Neural cell (in vitro differentiated cells): Measurements from ENCODE around the gene ATP11A. TPM values are rescaled to one million over a fixed set of nuclear protein-coding genes. Genes with fewer than 3 reads are reported as not detected.
A peak's percentile ranks its signal among the peaks of the same experiment; 100 is the strongest.

Experiments used
- H2AFZ ChIP-seq: fragments of 200-600, 300-800 bp; sonication (generic), shearing (Covaris generic); 2 replicates; pipeline ENCODE4 v1.6.0; 2014; ENCODE audit warnings: low read depth, mild to moderate bottlenecking, antibody characterized with exemption, low read length, moderate library complexity
- H3F3A ChIP-seq: fragments of 200-600 bp; shearing (Covaris generic); 2 replicates; pipeline ENCODE4 v1.6.1; 2016; ENCODE audit warnings: mild to moderate bottlenecking, moderate library complexity, mixed read lengths, antibody characterized with exemption, low read length; ENCODE audit not compliant: insufficient read depth, poor library complexity, severe bottlenecking
- H3K27ac ChIP-seq: fragments of 200-600, 300-800 bp; sonication (generic), shearing (Covaris generic); 2 replicates; pipeline ENCODE4 v1.5.1; 2014; ENCODE audit warnings: mild to moderate bottlenecking, low read length, moderate library complexity
- H3K27me3 ChIP-seq: fragments of 300-800, 200-600 bp; sonication (generic), shearing (Covaris generic); 2 replicates; pipeline ENCODE4 v1.6.0; 2014; ENCODE audit warnings: mild to moderate bottlenecking, low read depth, low read length, moderate library complexity; ENCODE audit not compliant: insufficient read depth
- H3K36me3 ChIP-seq: fragments of 300-800, 200-600 bp; sonication (generic), shearing (Covaris generic); 2 replicates; pipeline ENCODE4 v1.5.1; 2014; ENCODE audit warnings: mild to moderate bottlenecking, antibody characterized with exemption, low read length, moderate library complexity; ENCODE audit not compliant: insufficient read depth
- H3K4me2 ChIP-seq: fragments of 300-800, 200-600 bp; sonication (generic), shearing (Covaris generic); 2 replicates; pipeline ENCODE4 v1.6.0; 2014; ENCODE audit warnings: mild to moderate bottlenecking, low read length
- H3K4me3 ChIP-seq: fragments of 300-800, 200-600 bp; sonication (generic), shearing (Covaris generic); 2 replicates; pipeline ENCODE4 v1.5.1; 2014; ENCODE audit warnings: mild to moderate bottlenecking, low read length, moderate library complexity
- H3K79me2 ChIP-seq: fragments of 200-600 bp; shearing (Covaris generic); replicated peaks from 2 replicates; pipeline ENCODE4 v1.6.0; 2014; ENCODE audit warnings: mild to moderate bottlenecking, low read length, moderate library complexity; ENCODE audit not compliant: insufficient read depth
- H3K9ac ChIP-seq: fragments of 300-800, 200-600 bp; sonication (generic), shearing (Covaris generic); 2 replicates; pipeline ENCODE4 v1.6.1; 2016; ENCODE audit warnings: mild to moderate bottlenecking, low read length, mixed read lengths
- H3K9me2 ChIP-seq: fragments of 200-600 bp; shearing (Covaris generic); 2 replicates; pipeline ENCODE4 v1.6.1; 2016; ENCODE audit warnings: mild to moderate bottlenecking, low read length, mixed read lengths; ENCODE audit not compliant: insufficient read depth
- H3K9me3 ChIP-seq: fragments of 200-600, 300-800 bp; sonication (generic), shearing (Covaris generic); 2 replicates; pipeline ENCODE4 v1.6.1; 2016; ENCODE audit warnings: mild to moderate bottlenecking, mixed run types, low read length, moderate library complexity, mixed read lengths
- H4K20me1 ChIP-seq: fragments of 200-600 bp; shearing (Covaris generic); 2 replicates; pipeline ENCODE4 v1.6.1; 2016; ENCODE audit warnings: mild to moderate bottlenecking, mixed run types; ENCODE audit not compliant: insufficient read depth
- EP300 ChIP-seq: fragments of 450-650 bp; conservative IDR thresholded peaks from 2 replicates; pipeline ENCODE4 v1.6.1; 2014; ENCODE audit warnings: antibody characterized with exemption, mild to moderate bottlenecking, moderate library complexity; ENCODE audit not compliant: poor library complexity, severe bottlenecking
- EZH2 ChIP-seq: fragments of 200-600, 300-800 bp; shearing (Covaris generic), sonication (generic); IDR thresholded peaks from 2 replicates; pipeline ENCODE4 v1.6.1; 2014; ENCODE audit warnings: antibody characterized with exemption, low read length, borderline replicate concordance, mild to moderate bottlenecking; ENCODE audit not compliant: insufficient read depth, poor library complexity, severe bottlenecking
- MXI1 ChIP-seq: fragments of 450-650 bp; conservative IDR thresholded peaks from 2 replicates; pipeline ENCODE4 v1.6.1; 2014; ENCODE audit warnings: antibody characterized with exemption, mild to moderate bottlenecking; ENCODE audit not compliant: poor library complexity, severe bottlenecking
- POLR2AphosphoS5 ChIP-seq: IDR thresholded peaks from 2 replicates; pipeline ENCODE4 v1.6.1; 2012
- RAD21 ChIP-seq: fragments of 450-650 bp; conservative IDR thresholded peaks from 2 replicates; pipeline ENCODE4 v1.6.1; 2014; ENCODE audit warnings: antibody characterized with exemption, mild to moderate bottlenecking, moderate library complexity
- SMC3 ChIP-seq: fragments of 450-650 bp; conservative IDR thresholded peaks from 2 replicates; pipeline ENCODE4 v1.6.1; 2014; ENCODE audit warnings: antibody characterized with exemption, mild to moderate bottlenecking, moderate library complexity; ENCODE audit not compliant: poor library complexity
- TAF1 ChIP-seq: IDR thresholded peaks from 2 replicates; pipeline ENCODE4 v1.6.1; 2012; ENCODE audit warnings: low read depth
- polyA plus RNA-seq: library from polyadenylated mRNA; depleted of rRNA; stranded (reverse); fragments of >200 nt; gene quantifications from 2 replicates; pipeline ENCODE4 v1.2.3, GENCODE V29; 2014
- TF ChIP-seq, protein P1 (sequence below): IDR thresholded peaks from 2 replicates; pipeline ENCODE4 v1.6.1; 2012; ENCODE audit warnings: borderline replicate concordance
- TF ChIP-seq, protein P2 (sequence below): fragments of 450-650 bp; IDR thresholded peaks from 2 replicates; pipeline ENCODE4 v1.5.1; 2014; ENCODE audit warnings: antibody characterized with exemption, mild to moderate bottlenecking, moderate library complexity; ENCODE audit not compliant: poor library complexity, severe bottlenecking

Gene ATP11A
- polyA plus RNA-seq, 1 donor from 2014 or later = 3.0 TPM

DNA sequence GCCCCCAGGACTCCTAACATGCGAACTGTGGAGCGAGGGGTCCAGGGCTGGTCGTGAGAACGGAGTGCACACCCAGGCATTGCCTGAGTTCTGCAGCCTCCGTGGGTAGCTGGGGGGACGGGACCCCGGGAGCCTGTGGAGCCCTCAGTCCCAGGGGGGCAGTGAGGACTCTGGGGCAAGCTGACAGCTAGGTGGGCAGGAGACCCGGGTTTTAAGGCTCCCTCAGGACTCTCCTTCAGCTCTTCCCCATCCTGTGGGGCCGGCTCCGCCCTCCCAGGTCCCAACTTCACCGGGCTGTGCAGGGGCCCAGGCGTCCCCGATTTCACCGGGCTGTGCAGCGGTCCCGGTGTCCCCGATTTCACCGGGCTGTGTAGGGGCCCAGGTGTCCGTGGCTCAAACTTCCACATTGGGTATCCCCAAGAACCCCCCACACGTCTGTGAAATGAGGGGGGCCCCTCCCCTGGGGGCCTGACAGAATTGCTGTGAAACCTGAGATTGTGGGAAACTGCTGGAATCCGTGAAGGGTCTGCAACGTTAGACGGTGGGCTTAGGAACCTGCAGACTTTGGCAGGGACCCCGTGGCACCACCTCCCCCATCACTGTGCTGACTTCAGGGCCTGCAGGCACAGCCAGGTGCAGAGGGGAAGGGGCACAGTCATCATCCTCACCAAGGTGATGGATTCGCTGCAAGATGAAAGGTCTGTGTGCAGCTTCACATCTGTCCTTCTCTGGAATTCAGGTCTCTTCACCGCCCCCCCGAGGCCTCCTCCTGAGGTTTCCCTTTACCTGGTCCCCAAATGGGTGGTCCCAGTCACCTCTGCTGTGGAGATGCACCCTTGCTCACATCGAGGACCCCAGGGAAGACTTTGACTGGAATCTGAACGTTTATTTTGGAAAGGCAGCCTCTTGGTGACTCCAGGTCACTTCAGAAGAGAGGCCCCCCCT lies 206.0 kb downstream of the ATP11A start:
- TF ChIP-seq TAF1 (no peak), SMC3 (no peak), EP300 (no peak), MXI1 (no peak), POLR2AphosphoS5 (no peak), RAD21 (no peak), EZH2 (no peak)
- TF ChIP-seq, protein P1, sequence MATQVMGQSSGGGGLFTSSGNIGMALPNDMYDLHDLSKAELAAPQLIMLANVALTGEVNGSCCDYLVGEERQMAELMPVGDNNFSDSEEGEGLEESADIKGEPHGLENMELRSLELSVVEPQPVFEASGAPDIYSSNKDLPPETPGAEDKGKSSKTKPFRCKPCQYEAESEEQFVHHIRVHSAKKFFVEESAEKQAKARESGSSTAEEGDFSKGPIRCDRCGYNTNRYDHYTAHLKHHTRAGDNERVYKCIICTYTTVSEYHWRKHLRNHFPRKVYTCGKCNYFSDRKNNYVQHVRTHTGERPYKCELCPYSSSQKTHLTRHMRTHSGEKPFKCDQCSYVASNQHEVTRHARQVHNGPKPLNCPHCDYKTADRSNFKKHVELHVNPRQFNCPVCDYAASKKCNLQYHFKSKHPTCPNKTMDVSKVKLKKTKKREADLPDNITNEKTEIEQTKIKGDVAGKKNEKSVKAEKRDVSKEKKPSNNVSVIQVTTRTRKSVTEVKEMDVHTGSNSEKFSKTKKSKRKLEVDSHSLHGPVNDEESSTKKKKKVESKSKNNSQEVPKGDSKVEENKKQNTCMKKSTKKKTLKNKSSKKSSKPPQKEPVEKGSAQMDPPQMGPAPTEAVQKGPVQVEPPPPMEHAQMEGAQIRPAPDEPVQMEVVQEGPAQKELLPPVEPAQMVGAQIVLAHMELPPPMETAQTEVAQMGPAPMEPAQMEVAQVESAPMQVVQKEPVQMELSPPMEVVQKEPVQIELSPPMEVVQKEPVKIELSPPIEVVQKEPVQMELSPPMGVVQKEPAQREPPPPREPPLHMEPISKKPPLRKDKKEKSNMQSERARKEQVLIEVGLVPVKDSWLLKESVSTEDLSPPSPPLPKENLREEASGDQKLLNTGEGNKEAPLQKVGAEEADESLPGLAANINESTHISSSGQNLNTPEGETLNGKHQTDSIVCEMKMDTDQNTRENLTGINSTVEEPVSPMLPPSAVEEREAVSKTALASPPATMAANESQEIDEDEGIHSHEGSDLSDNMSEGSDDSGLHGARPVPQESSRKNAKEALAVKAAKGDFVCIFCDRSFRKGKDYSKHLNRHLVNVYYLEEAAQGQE = no peak
- TF ChIP-seq, protein P2, sequence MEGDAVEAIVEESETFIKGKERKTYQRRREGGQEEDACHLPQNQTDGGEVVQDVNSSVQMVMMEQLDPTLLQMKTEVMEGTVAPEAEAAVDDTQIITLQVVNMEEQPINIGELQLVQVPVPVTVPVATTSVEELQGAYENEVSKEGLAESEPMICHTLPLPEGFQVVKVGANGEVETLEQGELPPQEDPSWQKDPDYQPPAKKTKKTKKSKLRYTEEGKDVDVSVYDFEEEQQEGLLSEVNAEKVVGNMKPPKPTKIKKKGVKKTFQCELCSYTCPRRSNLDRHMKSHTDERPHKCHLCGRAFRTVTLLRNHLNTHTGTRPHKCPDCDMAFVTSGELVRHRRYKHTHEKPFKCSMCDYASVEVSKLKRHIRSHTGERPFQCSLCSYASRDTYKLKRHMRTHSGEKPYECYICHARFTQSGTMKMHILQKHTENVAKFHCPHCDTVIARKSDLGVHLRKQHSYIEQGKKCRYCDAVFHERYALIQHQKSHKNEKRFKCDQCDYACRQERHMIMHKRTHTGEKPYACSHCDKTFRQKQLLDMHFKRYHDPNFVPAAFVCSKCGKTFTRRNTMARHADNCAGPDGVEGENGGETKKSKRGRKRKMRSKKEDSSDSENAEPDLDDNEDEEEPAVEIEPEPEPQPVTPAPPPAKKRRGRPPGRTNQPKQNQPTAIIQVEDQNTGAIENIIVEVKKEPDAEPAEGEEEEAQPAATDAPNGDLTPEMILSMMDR = no peak
- peak overlapping the region; percentile 76 for H3K4me3 ChIP-seq

DNA sequence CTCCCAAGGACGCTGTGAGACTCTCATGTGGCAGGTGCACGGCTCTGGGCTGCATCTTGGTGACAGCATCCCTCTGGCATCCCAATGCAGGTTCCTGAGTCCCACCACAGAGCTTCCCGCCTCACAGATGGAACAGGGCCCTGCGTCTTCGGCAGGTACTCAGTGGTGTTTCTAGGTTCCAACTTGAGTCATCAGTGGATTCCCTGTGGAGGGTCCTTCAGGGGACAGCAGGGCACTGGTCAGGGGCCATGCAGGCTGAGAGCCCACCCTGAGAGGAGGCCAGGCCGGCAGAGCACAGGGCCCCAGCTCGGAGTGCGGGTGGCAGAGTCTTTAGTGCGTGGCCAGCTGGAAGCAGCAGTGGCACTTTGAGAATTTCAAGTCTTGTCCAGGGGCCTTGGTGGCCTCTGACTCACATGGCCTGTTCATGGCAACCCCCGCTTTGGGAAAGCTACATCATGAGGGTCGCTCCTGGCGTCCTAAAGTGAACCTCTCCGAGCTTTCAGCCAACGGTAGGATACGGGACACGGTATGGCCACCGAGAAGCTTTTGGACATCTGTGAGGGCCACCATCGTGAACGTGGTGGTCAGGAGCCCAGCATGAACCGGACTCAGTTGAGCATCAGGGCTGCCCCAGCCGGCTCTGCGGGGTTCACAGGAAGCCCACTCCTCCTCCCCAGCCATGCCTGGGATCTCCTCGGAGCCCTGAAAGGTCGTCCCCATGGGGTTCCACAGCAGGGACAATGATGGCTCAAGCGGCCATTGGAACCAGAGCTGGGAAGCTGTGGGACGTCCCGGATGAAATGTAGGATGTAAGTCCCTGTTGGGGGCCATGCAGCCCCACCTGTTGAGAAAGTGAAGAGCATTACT lies 207.1 kb downstream of the ATP11A start:
- Histone ChIP-seq H3K27me3 (no peaks in the 10 kb centered on the region), H4K20me1 (no peaks in the 10 kb centered on the region), H3K4me3 (no peak overlapping the region), H3K9me2 (no peaks in the 10 kb centered on the region), H3F3A (no peaks in the 10 kb centered on the region), H3K9me3 (no peaks in the 10 kb centered on the region), H2AFZ (no peak overlapping the region), H3K27ac (no peak overlapping the region), H3K4me2 (no peak overlapping the region), H3K36me3 (no peaks in the 10 kb centered on the region), H3K79me2 (no peaks in the 10 kb centered on the region), H3K9ac (no peak overlapping the region)
- TF ChIP-seq, protein P2 = no peak

More for the DNA sequence above, 206.0 kb downstream of the ATP11A start:
- Histone ChIP-seq H3K27ac (no peak overlapping the region), H3K36me3 (no peaks in the 10 kb centered on the region), H3K4me2 (no peak overlapping the region), H3K9me2 (no peaks in the 10 kb centered on the region), H3K27me3 (no peaks in the 10 kb centered on the region), H3K79me2 (no peaks in the 10 kb centered on the region), H3F3A (no peaks in the 10 kb centered on the region), H3K9me3 (no peaks in the 10 kb centered on the region), H2AFZ (no peak overlapping the region), H4K20me1 (no peaks in the 10 kb centered on the region), H3K9ac (no peak overlapping the region)
